C4-2B (cell line): Measurements from ENCODE around the gene FKBP1A.

ENCODE experiments used
- ZFX ChIP-seq: fragments of 450-650 bp; IDR thresholded peaks from 2 replicates; pipeline ENCODE4 v1.6.1; 2017
- TF ChIP-seq, protein P1 (sequence below): fragments of 450-650 bp; conservative IDR thresholded peaks from 2 replicates; pipeline ENCODE4 v1.5.1; 2017; ENCODE audit warnings: mild to moderate bottlenecking

DNA sequence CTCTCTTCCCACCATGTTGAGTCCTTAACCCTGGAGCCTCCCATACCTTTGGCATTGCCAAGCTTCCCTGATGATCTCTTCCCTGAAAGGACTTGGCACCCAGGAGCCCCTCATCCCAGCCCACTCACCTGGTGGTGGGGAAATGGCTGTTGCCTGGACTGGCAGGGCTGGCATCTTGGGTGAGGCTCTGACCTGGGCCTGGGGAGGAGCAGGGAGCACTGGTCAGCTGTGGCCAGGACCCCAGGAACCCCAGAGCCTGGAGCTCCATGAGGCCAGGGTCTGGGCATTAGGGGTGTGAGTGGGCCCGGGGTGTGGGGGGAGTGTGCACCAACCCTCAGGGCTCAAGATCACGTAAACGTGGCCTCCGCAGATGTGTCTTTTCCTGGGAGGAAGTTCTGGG lies 73.4 kb downstream of the FKBP1A start:
- TF ChIP-seq, protein P1, sequence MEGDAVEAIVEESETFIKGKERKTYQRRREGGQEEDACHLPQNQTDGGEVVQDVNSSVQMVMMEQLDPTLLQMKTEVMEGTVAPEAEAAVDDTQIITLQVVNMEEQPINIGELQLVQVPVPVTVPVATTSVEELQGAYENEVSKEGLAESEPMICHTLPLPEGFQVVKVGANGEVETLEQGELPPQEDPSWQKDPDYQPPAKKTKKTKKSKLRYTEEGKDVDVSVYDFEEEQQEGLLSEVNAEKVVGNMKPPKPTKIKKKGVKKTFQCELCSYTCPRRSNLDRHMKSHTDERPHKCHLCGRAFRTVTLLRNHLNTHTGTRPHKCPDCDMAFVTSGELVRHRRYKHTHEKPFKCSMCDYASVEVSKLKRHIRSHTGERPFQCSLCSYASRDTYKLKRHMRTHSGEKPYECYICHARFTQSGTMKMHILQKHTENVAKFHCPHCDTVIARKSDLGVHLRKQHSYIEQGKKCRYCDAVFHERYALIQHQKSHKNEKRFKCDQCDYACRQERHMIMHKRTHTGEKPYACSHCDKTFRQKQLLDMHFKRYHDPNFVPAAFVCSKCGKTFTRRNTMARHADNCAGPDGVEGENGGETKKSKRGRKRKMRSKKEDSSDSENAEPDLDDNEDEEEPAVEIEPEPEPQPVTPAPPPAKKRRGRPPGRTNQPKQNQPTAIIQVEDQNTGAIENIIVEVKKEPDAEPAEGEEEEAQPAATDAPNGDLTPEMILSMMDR = no peak
- no peak for TF ChIP-seq ZFX
